GM21381 (cell line): Measurements from ENCODE around the gene EFCAB6.

Source experiments
- ATAC-seq: cut with Tn5 transposase; IDR thresholded peaks from one replicate; pipeline ENCODE4 v1.9.1; 2021; ENCODE audit warnings: mild to moderate bottlenecking, moderate library complexity; ENCODE audit not compliant: unreplicated experiment

Gene EFCAB6

DNA sequence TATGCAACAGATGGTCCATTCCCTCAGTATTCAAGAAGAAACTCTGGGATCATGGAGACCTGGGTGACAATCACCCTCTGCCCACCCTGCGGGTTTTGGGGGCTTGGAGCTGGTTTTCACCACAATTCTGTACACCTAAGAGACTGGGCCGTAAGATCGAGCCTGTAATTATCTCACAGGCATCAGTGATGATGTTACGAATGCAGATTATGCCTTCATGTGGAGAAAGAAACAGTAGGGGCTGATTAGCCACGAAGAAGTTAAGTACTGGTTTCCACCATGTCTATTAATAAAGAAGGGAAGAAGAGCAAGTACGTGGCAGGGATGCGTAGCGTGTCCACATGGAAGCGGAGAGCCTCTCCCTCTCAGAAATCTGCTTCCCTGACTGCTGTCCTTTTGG lies 5.3 kb upstream of the EFCAB6 start:
- no peak for ATAC-seq

DNA sequence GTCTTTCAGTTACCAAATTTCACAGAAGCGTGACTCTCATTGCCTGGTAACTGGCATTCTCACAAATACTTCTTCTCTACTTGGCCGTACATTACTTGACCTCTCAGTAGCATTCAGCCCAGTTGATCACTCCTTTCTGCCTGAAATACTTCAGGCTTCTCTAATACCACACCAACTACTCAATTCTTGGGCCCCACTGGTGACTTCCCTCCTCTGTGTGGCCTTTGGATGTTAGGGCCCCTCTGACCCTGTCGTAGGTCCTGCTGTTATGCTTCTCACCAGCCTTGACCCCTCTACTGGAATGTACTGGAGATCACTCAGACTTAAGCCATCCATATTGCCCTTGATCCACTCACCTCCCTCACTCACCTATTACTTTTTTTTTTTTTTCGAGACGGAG lies 2.2 kb upstream of the EFCAB6 start:
- no peak for ATAC-seq

DNA sequence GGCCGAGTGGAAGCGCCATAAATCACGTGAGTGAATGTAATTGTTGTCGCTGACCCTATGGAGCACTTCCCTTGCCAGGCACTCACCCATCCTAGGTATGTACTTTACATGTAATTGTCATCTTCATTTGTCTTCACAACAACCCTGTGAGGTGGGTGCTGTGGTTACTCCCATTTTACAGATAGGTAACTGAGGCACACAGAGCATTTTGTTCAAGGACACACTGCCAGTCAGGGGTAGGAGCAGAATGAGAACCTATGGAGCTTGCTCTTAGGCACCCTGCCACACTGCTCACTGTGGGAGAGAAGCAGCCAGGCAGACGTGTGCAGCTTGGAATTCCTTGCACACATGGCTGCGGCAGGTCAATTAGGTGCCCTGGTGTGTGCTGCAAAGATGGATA lies 785 bp upstream of the EFCAB6 start:
- ATAC-seq, result no peak

DNA sequence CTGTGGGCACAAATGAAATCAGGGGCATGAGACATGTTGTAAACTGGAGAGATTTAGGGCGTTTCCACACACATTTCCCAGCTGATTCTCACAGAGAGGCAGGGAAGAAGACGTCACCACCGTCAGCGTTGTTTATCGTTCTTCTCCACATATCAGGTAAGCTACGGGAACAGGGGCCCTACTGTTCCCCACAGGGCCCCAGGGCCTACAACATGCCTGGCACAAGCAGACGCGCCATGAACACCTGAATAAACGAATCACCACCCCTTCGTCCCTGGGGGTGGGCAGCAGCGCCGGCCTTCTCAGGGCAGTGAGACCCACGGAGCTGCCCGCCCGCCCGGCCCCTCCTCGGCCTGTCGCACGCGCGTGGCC lies 342 bp downstream of the EFCAB6 start:
- ATAC-seq, result peak; percentile 8

DNA sequence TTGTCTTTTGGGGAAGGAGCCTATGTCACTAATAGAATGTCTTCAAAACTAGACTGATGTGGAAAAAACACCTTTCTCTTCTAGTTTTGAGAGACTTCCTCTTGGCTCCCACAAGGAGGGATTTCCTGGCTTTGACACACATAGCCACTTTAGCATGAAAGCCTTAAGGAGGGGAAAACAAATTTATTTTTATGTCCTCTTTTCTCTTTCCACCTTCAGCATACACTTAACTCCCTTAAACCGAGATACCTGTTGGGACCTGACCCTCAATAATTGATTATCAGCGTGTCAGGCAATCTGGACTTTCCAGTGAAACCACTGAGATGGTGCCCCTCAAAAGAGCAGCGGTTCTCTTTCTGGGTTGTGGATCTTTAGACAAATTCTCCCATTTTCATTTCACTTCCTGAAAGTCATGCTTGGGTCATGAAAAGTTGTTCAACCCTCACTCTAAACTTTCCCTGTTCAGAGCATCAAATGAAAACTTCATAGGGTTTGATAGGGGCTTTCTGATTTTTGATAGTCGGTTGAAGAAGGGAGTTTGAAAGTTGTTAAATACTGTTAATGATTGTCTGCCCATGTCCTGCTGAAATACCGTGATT lies 9.1 kb downstream of the EFCAB6 start:
- ATAC-seq, result no peak

DNA sequence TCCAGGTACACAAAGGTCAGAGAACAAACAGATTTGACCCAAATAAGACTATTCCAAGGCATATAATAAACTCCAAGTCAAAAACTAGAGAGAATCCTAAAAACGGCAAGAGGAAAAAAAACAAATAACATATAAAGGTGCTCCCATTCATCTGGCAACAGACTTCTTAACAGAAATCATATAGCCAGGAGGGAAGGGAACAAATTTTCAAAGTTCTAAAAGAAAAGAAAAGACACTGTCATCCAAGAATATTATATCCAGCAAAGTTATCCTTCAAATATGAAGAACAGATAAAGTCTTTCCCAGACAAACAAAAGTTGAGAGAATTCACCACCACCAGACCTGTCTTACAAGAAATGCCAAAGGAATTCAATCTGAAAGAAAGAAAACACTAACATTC lies 11.1 kb downstream of the EFCAB6 start:
- ATAC-seq, result no peak

DNA sequence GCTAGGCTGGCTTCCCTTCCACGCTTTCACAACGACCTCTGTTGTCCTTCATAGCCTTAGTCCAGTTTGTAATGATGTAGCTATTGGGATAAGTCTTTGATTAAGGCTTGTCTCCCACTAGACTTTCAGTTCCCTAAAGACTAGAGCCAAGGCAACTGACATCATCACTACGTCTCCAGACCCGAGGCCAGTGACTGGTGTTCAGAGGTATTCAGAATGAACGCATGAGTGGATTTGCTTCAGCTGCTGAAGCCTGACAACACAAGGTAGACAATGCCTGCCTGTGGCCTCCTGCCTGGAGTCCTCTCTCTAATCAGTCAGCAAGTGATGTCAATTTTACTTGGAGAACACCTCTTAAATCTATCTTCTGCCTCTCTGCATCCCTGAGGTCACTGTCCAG lies 13.6 kb downstream of the EFCAB6 start:
- ATAC-seq, result no peak

DNA sequence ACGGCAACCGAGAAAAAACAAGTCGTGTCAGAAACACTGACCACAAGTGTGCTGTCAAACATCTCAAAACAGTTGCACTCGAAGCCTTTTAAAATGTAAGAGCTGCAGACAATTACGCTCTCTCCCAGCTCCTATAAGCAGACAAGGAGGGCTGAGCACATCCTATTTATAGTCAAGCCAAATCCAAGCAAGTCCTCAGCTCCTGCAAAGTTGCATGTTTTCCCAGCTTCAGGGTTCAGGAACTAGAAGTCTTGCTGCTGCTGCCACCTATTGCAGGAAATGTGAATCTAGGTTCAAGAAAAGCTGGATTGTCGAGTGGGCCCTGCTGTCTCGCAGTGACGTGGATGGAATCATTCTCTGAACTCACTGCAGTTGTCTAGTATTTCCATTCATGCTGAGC lies 15.5 kb downstream of the EFCAB6 start:
- ATAC-seq, result no peak

DNA sequence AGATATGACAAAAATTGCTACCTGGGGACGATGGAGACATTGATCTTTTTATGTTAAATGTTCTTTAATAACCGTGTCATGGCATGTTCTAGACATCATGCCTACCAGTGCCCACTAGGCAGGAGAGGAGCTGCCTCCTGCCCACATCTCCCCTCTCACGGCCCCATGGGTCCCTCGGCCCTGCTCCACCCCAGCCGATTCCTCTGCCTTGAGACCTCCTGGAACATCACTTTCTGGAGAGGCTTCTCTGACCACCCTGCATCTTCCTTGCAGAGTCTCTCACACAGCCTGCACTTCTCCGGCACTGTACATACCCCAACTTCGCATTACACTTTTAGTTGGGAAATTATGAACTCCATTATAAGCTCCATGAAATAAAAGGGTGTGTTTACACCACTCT lies 16.8 kb downstream of the EFCAB6 start:
- ATAC-seq, result no peak

DNA sequence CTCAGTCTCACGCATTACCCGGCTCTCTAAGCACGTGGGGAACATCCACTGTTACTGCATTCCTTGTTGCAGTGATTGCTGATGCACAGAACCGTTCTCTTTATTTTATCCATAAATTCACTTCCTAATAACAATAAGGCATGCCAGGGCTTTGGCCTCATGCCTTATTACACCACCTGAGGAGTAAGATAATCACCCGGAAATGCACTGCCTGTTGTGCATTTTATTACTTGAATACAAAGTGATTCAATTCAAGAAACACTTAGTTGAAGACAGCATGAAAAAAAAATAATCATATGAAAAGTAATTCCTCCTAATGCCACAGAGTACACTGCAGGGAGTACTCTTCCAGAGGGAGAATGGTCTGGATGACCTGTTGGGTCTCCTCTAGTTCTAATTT lies 19.2 kb downstream of the EFCAB6 start:
- no peak for ATAC-seq

DNA sequence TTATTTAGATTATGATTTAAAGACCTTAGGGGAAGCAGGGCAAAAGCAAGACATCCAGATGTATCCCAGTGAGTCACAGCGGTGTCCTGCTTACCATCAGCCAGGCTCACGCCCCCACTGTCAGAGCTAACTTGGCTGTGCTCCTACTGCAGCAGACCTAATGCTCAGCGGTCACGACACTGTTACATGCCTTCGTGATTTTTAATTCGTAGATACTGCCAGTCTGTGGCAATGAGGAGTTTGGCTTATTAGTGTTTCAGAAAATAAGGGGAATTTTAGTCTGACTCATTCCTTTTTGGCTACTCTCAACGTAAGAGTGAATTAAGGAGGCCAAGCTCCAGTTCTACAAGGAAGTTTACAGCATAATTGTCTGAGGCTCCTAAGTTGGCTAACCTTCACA lies 22.7 kb downstream of the EFCAB6 start:
- no peak for ATAC-seq

DNA sequence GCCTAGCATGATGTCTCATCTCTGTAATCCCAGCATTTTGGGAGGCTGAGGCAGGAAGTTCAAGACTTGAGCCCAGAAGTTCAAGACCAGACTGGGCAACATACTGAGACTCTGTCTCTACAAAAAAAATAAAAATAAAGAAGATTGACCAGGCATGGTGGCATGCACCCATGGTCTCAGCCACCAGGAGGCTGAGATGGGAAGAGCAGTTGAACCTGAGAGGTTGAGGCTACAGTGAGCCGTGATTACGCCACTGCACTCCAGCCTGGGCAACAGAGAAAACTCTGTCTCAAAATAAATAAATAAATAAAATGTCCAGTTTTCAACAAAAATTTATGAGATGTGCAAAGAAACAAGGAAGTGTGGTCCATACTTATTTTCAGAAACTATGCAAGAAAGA lies 28.3 kb downstream of the EFCAB6 start:
- ATAC-seq, result no peak

DNA sequence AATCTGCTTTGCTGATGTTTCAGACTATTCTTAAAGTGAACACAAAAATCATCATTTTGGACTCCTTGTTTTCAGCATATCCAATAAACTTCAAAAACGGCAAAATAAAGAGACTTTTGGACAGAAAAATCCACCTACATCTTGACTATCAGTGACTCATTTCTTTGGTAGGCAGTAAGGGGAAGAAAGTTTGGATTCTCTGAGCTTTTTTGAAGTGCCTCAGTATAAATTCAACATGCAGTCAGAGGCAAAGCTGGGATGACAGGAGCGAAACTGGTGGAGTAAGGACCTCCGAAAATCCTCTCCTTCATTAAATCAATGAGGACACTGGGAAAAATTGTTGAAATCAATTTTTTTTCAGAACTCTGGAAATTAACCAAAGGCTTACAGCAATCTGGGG lies 29.7 kb downstream of the EFCAB6 start:
- no peak for ATAC-seq

DNA sequence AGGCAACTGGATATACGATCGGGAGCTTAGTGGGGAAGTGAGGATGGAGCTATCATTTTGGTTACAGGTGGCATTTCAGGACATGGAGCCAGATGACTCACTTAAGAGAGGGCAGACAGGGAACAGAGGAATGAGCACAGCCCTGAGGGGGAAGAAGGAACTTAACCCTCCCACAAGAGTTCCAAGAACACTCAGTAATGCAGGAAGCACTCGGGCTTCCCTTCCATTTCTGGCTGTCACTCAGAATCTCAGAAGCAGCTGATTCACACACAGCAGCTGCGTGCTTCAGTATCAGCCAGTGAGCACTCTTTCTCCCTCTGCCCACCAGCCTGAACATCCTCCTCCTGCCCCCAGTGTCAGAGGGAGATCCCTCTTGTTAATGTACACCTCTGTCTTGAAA lies 34.8 kb downstream of the EFCAB6 start:
- ATAC-seq, result no peak

DNA sequence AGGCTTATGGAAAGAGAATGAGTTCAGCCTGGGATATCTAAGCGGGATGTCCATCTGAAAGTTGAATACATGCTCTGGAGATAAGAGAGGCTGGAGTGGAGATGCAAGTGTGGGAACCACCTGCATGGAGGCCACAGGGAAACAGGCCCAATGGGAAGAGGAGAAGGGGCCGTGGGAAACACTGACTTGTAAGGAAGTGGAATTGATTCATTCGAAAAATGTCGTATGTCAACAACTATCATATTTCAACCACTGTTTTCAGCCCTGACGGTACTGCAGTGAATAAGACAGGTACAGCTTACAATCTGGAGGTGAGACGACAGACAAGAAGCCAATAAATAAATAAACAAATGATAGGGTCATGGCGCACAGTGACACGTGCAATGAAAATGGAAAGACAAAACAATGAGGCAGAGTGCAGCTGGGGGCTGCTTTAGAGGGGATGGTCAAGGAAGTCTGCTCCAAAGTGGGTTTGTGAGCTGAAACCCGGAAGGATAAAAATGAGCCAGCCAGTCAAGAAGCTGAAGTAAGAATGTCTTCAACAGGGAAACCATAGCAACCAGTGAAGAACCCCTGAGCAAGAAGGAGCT lies 35.9 kb downstream of the EFCAB6 start:
- no peak for ATAC-seq

DNA sequence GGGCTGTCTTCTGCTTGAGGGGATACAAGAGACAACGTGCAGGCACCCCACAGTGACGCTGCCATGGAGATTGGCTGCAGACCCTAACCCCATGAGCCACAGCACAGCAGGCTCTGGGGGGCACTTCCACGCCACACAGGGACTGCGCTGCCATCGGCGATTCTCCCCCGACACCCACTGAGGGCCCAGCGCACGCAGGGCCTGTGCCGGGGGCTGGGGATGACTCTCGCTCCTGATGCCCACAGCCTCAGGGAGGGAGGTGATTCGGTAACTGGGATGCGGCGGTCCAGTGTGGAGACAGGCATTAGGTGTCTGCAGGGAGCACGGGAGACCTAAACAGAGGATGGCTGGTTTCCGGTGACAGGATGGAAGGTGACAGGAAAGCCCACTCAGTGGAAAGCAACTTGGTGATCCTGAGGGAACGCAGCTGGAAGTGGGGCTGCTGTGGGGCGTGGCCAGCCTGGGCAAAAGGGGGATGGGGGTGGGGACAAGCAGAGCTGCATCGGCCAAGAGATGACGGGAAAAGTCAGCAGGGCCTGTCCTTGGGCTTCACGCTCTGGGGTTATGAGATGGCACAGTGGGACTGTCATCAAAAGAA lies 37.7 kb downstream of the EFCAB6 start:
- ATAC-seq, result no peak

DNA sequence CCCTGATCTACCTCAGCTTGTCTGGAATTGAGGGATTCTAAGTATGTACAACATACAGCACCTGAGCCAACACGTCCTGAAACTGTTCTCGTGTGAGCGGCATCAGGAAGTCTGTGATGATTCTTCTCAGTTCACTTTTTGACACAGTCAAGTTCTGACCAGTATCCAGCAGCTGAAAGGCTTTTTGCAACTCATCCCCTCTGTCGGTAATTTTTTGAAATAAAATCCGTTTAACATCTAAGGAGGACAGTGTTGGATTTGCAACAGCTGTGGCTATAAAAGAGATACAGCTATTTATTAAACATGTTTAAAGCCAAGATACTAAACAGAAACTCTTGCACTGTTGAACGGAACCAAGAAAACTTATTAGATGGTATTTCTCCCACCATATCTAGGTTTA lies 39.3 kb downstream of the EFCAB6 start:
- ATAC-seq, result no peak

DNA sequence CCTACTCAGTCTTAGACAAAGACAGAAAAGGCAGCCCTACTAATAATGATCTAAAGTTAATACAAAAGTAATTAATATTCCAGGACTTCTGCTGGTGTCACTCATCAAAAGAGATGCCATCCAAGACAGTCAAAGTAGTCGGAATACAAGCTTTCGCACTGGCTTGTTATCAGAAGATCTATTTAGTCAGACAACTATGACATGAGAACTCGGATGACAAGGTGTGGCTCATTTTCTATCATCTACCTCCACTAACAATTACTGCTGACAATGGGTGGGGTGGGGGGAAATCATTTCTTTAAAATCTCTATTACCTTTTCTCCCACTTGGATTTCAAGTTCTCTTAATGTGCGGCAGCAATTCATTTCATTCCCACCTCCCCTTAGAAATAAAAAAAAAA lies 56.7 kb downstream of the EFCAB6 start:
- ATAC-seq, result no peak

DNA sequence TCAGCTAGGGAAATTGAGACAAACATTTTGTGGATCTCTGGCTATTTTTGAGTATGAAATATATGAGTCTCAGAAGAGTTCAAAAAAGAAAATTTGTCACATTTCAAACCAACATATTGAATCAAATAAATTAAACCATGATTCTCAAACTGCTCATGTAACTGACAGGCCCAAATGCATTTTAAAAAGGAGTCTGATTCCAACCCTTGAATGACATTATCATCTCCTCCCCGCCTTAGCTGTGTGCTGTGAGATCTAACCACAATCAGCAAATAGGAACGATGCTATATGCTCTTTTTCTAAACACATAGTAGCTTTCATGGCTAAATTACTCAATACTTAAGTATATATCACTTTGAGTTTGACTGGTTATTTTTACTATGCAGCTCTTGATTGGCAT lies 57.1 kb downstream of the EFCAB6 start:
- ATAC-seq, result no peak

DNA sequence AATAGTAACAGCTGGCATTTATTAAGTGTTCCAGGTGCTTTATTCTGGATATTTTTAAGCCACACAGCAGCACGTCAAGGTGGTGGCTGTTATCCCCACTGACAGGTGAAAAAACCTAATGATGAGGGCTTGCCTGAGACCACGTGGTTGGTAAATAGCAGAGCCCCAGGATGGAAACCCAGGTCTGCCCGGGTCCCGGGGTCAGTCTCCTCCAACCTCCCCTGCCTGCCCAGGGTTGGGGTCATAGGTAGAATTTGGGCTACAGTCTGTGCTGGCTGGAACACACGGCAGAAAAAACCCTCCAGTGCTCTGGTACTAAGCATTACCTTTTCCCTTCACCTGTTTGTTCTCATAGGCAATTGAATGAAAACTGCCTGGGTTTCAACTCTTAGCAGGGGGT lies 57.9 kb downstream of the EFCAB6 start:
- ATAC-seq, result no peak

DNA sequence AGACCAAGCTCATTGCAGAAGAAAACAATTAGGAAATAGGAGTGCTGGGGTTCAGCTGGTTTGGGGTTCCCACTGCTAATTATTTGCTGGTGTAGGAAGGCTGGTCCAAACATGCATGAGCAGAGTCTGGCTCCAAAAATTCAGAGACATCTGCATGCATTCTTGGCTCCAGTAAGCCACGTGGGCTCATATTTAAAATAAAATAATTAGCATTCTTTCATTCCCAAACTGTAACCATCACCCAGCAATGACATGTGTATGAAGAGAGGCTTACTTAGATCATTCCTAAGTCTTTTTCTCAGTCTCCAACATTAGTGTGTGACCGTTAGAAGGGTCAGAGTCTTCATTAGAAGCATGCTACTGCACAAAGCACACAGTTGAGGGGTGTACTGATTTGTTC lies 58.4 kb downstream of the EFCAB6 start:
- ATAC-seq, result no peak

DNA sequence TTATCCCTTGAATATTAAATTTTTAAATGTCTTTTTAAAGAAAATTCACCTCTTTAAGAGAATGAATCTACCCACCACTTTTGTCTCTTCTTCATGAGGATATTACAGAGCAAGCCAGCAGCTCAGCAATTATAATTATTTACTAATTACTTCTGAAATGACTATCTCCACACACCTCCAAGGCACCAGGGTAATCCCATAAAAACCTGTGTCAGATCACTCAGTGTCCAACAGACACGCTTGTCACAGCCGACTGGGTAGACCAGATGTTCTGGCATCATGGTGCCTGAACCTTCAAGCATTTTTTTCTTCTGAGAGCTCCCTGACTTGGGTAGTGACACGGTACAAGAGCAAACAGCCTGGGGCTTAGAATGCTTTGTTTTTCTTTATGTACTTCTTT lies 61.4 kb downstream of the EFCAB6 start:
- no peak for ATAC-seq

DNA sequence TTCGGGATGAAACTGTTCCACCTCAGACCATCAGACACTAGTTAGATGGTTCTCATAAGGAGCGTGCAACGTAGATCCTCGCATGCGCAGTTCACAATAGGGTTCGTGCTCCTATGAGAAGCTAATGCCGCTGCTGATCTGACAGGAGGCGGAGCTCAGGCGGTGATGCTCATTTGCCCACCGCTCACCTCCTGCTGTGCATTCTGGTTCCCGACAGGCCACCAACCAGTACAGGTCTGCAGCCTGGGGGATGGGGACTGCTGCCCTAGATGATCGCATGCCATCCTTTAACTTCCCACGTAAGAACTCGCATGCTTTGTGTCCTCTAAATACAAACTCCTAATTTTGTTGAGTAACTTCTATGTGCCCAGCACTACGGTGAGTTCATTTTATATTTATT lies 62.6 kb downstream of the EFCAB6 start:
- ATAC-seq, result no peak
